ENCODE data around the gene SH2D2A.

Gene SH2D2A

GRCh38 chr1:156847591-156848460 lies 31.2 kb upstream of the SH2D2A start:
- DNase-seq: no peak

GRCh38 chr1:156846643-156847042 lies 30.0 kb upstream of the SH2D2A start:
- no peak for DNase-seq

- no peak for DNase-seq
Measured at GRCh38 chr1:156845953-156846545, 29.4 kb upstream of the SH2D2A start.

DNA sequence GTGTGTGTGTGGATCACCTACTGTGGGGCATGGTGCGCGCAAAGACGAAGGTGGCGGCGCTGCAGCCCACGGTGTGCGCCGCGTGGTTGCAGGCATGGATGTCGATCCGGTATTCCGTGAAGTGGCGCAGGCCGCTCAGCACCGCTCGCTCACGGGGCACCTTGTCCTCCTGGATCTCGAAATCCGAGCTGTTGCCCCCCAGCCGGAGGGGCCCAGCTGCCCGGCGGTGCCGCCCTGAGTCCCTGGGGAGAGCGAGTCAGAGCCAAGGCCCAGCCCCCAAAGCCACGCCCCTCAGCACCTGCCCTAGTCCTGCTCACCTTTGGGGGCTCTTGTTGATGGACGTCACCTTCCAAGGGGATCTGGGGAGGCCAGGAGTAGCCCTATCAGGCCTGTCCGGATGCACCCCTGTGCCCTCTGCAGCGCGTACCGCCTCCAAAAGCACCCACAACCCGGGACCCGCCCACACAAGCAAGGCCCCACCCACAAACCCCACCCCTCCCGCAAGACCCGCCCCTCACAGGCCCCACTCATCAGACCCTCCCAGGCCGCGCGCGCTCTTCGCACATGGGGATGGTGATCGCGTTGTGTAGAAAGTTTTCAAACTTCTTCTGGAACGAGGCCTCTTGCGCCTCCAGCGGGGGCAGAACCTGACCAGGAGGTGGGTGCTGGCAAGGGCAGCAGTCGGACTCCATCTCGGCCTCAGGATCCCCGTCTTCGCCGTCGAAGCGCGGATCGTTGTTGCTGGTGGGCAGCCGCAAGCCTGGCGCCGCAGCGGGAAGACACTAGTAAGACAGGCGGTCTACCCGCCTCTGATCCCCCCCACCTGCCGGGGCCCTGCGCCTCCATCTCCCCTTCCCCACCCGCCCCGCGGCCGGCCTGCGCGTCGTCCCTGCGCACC lies 28.7 kb upstream of the SH2D2A start:
- no peak for DNase-seq

- DNase-seq: no peak
Measured at GRCh38 chr1:156844638-156845037, 28.0 kb upstream of the SH2D2A start.

GRCh38 chr1:156844102-156844501 lies 27.5 kb upstream of the SH2D2A start:
- no peak for DNase-seq

- no peak for DNase-seq
Measured at GRCh38 chr1:156842618-156843300, 26.1 kb upstream of the SH2D2A start.

DNA sequence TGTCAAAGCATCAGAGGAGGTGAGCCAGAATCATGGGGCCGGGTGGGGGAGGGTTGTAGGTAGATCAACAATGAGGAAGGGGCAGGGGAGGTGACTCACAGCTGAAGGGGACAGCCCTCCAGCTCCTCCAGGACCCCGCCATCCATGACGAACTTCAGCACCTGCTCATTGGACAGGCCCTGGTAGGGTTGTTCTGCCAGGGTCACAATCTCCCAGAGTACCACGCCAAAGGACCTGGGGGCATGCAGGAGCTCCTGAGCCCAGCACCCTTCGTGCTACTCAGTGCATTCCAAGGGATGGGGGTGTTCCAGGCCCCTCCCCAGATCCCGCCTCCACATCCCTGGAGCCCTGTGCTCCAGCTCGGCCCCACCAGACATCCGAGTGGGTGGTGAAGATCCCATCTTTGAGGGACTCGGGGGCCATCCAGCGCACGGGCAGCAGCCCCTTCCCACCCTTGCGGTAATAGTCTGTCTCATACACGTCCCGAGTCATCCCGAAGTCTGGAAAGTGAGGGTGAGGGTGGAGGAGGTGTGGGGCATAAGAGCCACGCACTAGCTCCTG lies 24.7 kb upstream of the SH2D2A start:
- no peak for DNase-seq

DNA sequence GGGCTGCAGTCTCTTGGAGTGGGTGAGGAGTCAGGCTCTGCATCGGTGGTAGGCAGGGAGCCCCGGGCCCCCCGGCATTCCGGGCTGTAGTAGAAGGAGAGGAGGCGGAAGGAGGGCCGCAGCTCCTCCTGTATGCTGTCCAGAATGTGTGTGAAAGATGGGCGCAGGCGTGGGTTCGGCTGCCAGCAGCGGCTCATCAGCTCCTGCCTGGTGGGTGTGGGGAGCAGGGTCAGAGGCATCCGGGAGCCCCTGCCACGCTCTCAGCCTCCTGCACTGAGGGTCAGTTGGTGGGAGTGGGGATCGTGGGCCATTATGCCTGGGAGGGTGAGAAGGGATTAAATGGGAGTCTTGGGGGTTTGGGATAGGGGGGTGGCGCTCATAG lies 24.2 kb upstream of the SH2D2A start:
- no peak for DNase-seq

GRCh38 chr1:156840186-156840897 lies 23.7 kb upstream of the SH2D2A start:
- no peak for DNase-seq

GRCh38 chr1:156839426-156840109 lies 22.9 kb upstream of the SH2D2A start:
- DNase-seq: no peak

DNA sequence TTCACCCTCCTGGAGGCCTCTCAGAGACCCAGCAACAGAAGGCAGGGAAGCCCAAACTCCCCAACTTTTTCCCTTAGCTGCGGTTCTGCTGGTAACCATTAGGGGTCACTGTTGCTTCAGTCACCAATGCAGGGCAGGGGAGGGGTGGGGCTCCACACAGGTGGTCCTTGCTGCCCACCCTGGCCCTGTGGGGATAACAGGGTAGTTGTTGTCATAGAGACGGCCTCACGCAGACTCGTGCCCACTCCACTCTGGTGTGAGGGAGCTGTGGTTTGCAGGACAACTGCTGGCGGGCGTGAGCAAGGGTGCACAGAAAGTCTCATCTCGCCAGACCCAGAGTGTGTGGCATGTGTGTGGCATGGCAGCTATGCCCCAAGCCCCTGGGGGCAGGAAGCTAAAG lies 22.3 kb upstream of the SH2D2A start:
- DNase-seq: no peak

DNA sequence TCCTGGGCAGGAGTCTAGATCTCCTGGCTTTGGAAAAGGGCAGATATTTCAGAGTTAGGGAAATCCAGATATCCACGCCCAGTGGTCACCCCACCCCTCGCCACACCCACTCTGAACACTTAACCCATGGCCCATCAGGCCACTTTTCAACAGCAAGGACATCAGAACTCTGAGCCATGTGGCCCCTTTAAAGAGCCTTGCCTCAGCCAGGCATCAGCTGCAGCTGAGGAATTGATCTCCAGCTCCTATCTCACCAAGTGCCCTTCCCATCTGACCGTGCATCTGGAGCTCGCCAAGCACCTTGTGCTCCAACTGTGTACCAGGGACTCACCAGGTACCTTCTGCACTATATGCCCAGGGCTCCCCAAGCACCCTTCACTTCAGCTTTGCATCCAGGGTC lies 20.2 kb upstream of the SH2D2A start:
- no peak for DNase-seq

GRCh38 chr1:156836041-156836654 lies 19.5 kb upstream of the SH2D2A start:
- DNase-seq: no peak

GRCh38 chr1:156834322-156834721 lies 17.7 kb upstream of the SH2D2A start:
- DNase-seq: no peak

DNA sequence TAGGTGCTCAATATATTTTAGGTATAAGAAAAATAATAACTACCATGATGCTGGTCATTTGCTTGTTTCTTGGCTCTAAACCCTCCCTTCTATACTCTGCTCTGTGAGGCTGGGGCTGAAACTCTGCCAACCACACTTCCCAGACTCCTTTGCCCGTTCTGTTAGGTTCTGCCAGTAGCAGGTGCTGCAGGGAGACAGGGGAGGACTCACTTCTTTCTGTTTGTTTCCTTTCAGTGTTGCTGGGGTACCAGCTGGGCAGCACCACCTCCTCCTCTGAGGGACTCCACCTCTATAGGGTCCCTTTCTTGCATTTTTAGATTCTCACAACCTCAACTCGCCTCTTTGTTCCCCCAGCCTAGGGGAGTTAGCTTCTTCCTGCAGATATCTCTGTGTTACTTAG lies 17.0 kb upstream of the SH2D2A start:
- no peak for DNase-seq

- DNase-seq: peak; percentile 23
Measured at GRCh38 chr1:156832434-156832833, 15.8 kb upstream of the SH2D2A start.

DNA sequence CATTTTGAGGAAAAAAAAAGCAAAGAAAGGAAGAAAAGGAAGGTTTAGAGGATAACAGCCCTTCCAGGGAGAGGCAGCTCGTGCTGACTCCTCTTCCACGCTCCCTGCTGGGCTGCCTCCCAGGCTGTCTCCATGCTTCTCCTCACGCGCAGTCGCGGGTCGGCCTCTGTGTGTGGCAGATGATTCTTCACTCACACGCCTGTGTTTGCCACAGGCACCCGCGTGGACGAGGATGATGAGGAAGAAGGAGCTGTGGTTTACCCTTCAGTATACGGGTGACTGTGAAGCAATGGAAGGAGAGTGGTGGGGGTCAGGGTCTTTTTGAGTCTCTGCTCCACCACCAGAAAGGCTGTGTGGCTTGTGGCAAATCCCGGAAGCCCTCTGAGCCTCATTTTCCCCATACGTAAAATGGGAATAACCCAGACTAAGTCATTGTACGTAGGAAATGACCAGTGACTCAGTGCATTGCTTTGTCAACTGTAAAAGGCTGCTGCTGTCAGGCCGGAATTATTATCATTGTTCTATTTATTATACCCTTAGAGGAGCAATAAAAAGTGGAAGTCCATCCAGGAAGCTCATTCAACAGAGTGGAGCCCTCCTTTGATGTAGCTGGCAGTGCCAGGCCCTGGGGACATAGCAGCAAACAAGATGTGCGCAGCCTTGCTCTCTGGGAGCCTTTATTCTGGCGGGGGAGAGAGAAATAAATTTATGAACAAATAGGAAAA lies 11.9 kb upstream of the SH2D2A start:
- DNase-seq: no peak

GRCh38 chr1:156826630-156827029 lies 10.0 kb upstream of the SH2D2A start:
- no peak for DNase-seq

DNA sequence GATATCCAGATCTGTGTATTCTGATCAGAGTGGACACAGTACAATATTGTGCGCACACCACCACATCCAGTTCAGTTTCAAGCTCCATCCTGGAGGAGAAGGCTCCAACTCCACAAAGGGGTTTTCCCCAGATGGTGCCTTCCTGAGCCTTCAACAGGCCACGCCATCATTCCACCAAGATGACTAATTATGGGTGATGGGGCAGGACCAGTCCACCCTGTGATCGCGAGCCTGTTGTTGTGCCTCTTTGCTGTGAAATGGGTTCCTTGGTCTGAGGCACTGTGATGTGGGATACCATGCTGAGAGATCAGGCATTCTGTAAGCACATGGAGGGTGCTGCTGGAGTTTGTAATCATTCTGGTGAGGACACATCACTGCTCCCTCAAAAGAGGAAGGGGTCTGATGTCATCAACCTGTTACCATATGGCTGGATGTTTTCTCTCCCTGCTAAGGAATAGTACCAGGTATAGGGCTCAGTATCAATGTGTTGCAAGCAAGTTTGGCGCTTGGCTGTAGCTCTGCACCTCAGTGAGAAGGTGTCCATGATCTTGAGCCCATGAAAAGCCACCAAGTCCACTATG lies 6.7 kb upstream of the SH2D2A start:
- no peak for DNase-seq

Measured in HCEC 1CT (cell line).